Measurements from ENCODE around the gene PPIA.
"Not testable (repeated sequence)": the region's sequence is repeated elsewhere in the genome, so short reads cannot be mapped to it uniquely, and the experiment has no call there.

Gene PPIA

GRCh38 chr7:44802418-44803025, 6.0 kb downstream of the PPIA start:
- H3K27ac Mint-ChIP-seq = no peak overlapping the region
- H3K4me3 Mint-ChIP-seq = no peak overlapping the region
- H3K4me1 Mint-ChIP-seq = peaks cover 18% of the 10 kb centered on the region
- H3K36me3 Mint-ChIP-seq (ENCODE audit: low read depth) = peaks cover 49% of the 10 kb centered on the region
- H3K9me3 Mint-ChIP-seq = no peaks in the 10 kb centered on the region
- no peak for TF ChIP-seq CTCF (IDR thresholded peaks at IDR 0.05; ENCODE audit: unreplicated experiment in 3 of 3)
- H3K27me3 Mint-ChIP-seq (ENCODE audit: low read depth) = no peaks in the 10 kb centered on the region

DNA sequence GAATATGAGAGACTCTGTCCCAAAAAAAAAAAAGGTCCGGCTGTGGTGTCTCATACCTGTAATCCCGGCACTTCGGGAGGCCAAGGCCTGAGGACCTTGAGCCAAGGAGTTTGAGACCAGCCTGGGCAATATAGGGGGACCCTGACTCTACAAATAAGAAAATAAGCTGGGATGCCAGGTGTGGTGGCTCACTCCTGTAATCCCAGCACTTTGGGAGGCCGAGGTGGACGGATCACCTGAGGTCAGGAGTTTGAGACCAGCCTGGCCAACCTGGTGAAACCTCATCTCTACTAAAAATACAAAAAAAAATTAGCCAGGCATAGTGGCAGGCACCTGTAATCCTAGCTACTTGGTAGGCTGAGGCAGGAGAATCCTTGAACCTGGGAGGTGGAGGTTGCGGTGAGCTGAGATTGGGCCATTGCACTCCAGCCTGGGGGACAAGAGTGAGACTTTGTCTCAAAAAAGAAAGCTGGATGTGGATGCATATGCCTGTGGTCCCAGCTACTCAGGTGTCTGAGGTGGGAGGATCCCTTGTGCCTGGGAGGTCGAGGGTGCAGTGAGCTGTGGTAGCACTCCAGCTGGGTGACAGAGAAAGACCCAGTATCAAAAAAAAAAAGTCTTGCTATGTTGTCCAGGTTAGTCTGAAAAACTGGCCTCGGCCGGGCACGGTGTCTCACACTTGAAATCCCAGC, 7.5 kb downstream of the PPIA start:
- H3K4me3 Mint-ChIP-seq; H3K27me3 Mint-ChIP-seq (ENCODE audit: low read depth); H3K9me3 Mint-ChIP-seq; H3K27ac Mint-ChIP-seq; H3K4me1 Mint-ChIP-seq: not testable (repeated sequence)
- peaks cover 39% of the 10 kb centered on the region for H3K36me3 Mint-ChIP-seq (ENCODE audit: low read depth)

GRCh38 chr7:44805950-44806349, 9.5 kb downstream of the PPIA start:
- Mint-ChIP-seq H3K4me3 (no peak overlapping the region), H3K4me1 (no peaks in the 10 kb centered on the region), H3K9me3 (no peaks in the 10 kb centered on the region), H3K27ac (no peak overlapping the region), H3K36me3 (ENCODE audit: low read depth) (peaks cover 22% of the 10 kb centered on the region), H3K27me3 (ENCODE audit: low read depth) (no peaks in the 10 kb centered on the region)
- TF ChIP-seq CTCF (IDR thresholded peaks at IDR 0.05; ENCODE audit: unreplicated experiment in 3 of 3) = no peak

GRCh38 chr7:44808914-44809393, 12.5 kb downstream of the PPIA start:
- no peak overlapping the region for H3K4me3 Mint-ChIP-seq
- no peak for TF ChIP-seq CTCF (IDR thresholded peaks at IDR 0.05; ENCODE audit: unreplicated experiment in 3 of 3)
- no peaks in the 10 kb centered on the region for H3K36me3 Mint-ChIP-seq (ENCODE audit: low read depth)
- no peaks in the 10 kb centered on the region for H3K27me3 Mint-ChIP-seq (ENCODE audit: low read depth)
- H3K4me1 Mint-ChIP-seq = no peaks in the 10 kb centered on the region
- no peaks in the 10 kb centered on the region for H3K9me3 Mint-ChIP-seq
- H3K27ac Mint-ChIP-seq = no peak overlapping the region

- H3K36me3 Mint-ChIP-seq (ENCODE audit: low read depth) = no peaks in the 10 kb centered on the region
- no peak for TF ChIP-seq CTCF (IDR thresholded peaks at IDR 0.05; ENCODE audit: unreplicated experiment in 3 of 3)
- no peak overlapping the region for H3K27ac Mint-ChIP-seq
- H3K9me3 Mint-ChIP-seq = no peaks in the 10 kb centered on the region
- no peak overlapping the region for H3K4me3 Mint-ChIP-seq
- no peaks in the 10 kb centered on the region for H3K4me1 Mint-ChIP-seq
- no peaks in the 10 kb centered on the region for H3K27me3 Mint-ChIP-seq (ENCODE audit: low read depth)
Observed at GRCh38 chr7:44811093-44811492, 14.6 kb downstream of the PPIA start.

GRCh38 chr7:44811571-44811970, 15.1 kb downstream of the PPIA start:
- Mint-ChIP-seq H3K9me3 (no peaks in the 10 kb centered on the region), H3K27ac (no peak overlapping the region), H3K4me3 (no peak overlapping the region), H3K4me1 (no peaks in the 10 kb centered on the region), H3K36me3 (ENCODE audit: low read depth) (no peaks in the 10 kb centered on the region), H3K27me3 (ENCODE audit: low read depth) (no peaks in the 10 kb centered on the region)
- no peak for TF ChIP-seq CTCF (IDR thresholded peaks at IDR 0.05; ENCODE audit: unreplicated experiment in 3 of 3)

Measured in nephron (organoid).